HG02981 (cell line): ENCODE results near the gene PTX4.

ENCODE experiments used
- ATAC-seq: cut with Tn5 transposase; IDR thresholded peaks from one replicate; pipeline ENCODE4 v1.9.1; 2021; ENCODE audit warnings: mild to moderate bottlenecking, moderate library complexity; ENCODE audit not compliant: unreplicated experiment

The PTX4 gene

DNA sequence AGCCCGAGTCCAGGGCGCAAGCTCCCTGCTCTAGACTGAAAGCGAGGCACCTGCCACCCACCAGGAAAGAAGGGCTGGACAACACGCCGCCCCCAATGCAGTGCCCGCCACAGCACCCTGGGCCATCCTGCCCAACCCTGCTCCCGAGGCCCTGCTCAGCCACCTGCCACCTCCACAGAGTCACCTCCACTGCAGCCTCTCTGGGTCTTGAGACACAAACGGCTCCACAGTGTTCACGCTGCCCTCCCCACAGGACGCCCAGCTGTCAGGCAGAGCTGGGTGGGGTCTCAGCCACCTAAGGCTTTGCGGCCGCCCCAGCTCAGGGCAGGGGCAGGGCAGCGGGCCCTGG lies 23.2 kb downstream of the PTX4 start:
- ATAC-seq: no peak

DNA sequence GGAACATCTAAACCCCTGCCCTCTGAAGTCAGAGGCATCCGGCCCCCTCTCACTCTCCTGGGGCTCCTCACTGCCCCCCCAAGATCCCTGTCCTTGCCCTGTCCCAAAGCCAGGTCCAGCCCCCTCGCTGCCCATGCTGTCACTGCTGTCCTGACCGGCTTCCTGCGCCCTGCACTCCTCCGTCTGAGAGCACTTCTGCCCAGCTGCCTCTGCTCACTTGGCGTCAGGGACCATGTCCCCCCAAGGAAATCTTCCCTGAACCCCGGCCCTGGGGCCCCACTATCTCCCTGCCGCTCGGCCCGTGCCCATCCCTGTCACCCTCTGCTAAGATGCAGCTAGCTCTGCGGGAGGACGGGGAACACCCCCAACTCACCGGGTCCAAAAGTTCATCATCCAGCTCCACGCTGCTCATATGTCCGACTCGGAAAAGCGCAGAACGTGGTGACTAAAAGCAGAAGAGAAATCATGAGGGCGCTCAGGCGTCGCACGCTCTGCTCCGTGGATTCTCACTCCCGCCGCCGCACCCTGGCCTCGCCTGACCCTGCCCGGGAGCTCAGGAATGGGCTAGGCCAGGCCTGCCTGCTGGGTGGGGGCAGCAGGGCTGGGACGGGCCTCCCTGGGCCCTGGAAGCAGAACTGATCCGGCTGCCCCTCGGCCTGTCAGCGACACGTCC lies 23.7 kb downstream of the PTX4 start:
- ATAC-seq: no peak

DNA sequence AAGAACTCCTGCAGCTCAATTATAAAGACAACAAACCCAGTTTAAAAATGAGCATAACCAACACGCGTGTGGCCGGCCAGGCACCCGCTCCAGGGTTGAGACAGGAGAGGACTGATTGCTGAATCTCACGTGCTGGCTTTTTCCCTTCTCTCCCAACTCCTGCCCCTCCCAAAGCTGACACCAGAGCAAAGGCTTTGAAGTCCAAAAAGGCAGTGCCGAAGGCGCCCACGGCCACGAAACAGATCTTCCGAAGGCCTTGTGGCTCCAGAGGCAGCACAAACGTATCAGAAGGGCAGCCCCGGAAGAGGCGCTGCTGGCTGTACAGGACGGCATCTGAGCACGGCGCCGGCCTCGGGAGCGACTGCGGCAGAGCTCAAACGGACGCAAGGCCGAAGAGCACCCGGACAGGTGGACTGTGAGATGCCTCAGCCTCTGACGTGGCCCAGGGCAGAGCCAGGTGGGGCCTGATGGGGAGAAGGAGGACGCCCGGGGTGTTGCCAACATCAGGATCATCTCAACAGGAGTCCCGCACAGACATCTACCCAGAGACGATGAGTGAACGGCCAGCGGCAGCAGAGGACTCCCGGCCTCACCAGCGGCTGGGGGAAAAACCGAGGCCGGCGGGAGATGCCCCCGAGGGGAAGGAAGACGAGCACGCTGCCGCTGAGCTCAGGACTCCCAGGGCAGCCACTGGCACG lies 24.4 kb downstream of the PTX4 start:
- no peak for ATAC-seq

DNA sequence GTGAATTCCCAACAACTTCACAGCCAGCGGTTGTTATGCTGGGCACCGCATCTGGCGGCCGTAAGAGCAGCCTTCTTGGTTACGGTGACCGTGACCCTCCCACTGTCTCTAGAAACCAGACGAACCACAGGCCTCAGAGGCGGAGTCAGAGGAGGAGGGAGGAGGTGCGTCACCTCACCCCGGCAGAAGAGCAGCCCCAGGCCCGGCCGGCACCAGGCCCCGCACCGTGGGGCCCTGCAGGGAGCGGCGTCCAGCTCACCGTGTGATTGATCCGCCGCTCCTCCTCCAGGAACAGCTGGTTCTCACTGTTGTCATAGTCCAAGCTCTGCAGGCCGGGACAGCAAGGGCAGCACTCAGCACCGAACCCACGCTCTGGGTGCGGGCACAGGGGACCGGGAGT lies 27.6 kb downstream of the PTX4 start:
- ATAC-seq: no peak

DNA sequence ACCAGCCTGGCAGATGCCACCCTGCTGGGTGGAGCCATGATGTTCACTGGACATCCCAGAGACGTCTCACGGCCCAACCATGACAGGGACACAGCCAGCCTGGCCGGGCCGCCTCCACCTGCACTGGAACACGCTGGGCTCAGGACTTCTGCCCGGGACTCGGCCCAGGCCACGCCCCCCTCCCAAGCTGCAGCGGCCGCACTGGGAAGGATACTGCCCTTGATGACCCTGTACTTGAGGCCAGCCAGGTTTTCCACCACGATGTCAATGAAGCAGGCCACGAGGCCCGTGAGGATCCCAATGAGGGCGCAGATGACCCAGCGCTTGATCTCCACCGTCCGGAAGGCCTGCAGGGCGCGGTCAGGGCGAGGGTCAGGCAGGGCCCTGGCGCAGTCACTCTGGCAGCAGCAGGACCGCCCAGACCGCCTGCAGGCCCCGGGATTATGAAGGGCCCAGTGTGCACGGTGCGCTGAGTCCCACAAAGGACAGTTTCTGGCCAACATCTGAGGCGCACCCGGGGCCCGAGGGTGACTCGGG lies 28.1 kb downstream of the PTX4 start:
- ATAC-seq: no peak

GRCh38 chr16:1459967-1460366 lies 28.8 kb downstream of the PTX4 start:
- ATAC-seq: no peak

DNA sequence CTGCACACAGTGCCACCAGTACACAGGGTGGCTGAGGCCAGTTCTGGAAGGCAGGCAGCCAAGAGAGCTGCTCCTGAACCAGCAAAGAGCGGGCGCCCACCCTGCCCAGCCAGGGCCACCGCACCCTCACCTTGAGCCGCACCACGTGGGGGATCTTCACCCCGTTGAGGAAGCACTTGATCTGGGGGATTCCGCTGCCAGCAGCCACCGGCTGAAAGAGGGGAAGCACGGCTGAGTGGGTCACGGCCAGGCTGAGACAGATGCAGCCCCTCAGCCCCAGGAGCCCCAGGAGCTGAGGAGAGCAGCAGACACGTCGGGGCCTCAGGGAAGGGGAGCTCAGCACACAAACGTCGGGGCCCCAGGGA lies 29.8 kb downstream of the PTX4 start:
- ATAC-seq: no peak

DNA sequence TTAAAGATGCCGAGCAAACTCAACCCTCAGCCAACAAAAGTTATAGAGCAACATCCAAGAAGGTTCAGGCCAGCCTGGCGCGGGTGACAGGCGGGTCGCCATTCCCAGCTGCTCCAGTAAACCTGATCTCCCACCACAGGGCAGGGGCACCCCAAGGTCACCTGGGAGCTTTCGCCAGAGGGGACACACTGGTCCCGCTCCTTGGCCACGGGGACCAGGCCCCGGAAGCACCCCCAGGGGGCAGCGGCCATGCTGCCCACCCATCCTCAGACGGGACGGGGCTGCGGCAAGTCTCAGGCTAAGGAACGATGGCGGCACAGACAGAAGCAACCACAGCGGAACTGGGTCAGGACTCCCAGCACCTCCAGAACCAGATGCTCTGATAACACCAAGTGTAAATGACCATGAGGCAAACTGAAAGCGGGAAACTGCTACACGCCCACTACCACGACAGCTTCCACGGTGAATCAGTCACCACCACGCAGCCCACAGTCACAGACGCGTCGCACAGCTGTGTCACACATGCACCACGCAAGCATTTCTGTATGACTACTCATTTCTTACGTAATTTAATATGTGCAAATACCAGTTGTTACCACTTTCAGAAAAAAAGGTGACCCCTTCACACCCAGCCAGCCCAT lies 30.3 kb downstream of the PTX4 start:
- no peak for ATAC-seq

- ATAC-seq: no peak
Measured at GRCh38 chr16:1457489-1458245, 31.1 kb downstream of the PTX4 start.

- ATAC-seq: no peak
Measured at GRCh38 chr16:1456951-1457350, 31.8 kb downstream of the PTX4 start.

DNA sequence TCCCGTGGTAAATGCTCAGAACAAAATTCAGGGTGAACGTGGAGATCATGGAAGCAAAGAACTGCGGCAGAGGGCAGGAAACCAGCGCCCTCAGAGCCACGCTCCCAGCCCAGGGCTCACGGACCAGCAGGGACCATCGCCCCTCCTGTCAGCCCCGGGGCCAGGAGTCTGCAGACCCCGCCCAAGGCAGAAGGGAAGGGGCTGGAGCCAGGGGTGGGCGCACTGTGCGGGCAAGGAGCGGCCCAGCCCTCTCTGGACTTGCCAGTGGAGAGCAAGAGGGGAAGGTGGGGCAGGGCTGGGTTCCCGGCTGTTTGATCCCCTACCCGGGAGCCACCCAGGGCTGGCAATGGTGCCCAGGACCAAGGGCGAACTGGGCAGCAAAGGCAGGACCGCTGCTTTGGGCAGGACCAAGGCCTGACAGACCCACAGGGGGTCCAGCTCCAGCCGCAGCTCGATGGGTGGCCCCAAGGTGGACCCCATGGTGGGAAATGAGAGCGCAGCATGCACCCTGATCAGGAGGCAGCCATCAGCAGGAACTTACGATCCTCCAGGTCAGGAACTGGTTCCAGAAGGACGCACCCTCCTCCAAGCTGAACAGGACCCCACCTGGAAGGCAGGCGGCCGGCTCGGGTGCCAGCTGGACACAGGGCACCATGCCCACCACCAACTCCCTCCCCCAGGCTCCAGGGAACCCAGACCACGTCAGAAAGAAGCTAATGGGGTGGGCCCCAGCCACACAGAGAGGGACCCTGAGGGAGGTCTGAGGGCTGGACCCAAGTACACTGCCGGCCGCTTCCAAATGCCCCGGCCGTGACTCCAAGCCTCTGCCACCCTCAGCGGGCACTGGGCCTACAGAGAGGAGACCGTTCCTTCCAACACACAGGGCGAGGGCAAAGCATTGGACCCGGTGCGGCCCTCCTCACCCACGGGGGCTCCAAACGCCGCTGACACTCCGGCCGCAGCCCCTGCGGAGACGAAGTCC lies 33.3 kb downstream of the PTX4 start:
- ATAC-seq: no peak

DNA sequence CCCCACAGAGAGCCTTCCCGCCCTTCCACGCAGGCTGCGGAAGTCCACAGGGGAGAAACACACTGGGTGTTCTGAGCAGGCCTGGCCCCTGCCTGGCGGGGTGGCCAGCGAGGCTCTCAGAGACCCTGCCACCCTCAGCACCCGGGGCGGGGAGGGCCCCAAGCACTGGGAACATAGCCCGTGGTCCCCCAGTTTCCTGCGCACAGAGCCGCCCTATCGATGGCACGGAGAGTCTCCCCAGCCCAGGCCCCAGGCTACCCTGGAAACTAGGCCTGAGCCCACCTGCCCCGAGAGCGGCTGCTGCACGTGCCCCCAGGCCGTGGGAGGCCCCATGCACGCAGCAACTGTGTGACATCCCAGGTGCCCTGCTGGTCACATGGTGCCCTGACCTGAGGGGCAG lies 34.2 kb downstream of the PTX4 start:
- ATAC-seq: no peak

GRCh38 chr16:1453316-1453715 lies 35.4 kb downstream of the PTX4 start:
- ATAC-seq: no peak

DNA sequence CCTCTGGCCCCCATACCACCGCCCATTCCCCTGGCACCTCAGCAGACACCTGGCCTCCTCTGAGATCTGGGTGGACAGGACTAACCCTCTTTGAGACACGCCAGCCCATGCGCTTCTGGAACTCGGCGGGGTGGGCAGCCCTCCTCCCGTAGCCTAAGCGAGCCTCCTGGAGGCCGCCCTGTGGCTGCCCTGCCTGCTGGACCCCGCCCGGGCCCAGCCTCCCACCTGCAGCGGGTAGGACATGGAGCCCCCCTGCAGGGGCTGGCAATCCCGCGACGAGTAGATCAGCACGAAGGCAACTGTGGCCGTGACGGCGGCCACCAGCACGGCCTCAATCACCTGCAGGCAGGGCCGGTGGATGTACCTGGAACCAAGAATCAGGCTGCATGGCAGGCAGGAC lies 36.2 kb downstream of the PTX4 start:
- ATAC-seq: no peak

DNA sequence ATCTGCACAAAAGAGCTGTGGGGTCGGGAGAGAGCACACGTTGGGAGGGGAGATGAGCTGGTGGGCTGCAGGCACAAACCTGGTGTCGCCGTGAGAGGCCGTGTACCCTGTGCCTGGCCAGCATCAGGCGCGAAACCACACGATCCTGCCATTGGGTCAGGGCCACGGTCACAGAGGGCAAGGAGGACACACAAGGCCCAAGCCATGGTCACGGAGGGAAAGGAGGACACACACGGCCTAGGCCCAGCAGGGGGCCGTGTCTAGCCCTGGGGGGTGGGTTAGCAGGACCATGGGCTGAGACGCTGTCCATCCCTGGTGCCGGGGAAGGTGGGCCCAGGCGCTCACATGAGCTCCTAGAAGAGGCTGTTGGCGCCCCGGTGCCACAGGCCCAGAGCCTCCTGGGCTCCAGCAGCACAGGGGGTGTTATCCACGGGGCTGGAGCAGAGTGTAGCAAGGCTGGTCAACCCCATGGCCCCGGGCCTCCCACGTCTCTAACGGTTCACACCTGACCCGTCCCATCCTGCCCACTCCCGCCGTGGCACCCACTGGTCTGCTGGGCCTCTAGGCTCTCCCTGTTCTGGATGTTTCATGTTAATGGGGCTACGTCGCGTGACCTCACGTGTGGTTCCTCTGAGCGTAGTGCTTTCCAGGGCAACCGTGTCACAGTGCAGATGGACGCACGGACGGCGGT lies 36.9 kb downstream of the PTX4 start:
- ATAC-seq: no peak

DNA sequence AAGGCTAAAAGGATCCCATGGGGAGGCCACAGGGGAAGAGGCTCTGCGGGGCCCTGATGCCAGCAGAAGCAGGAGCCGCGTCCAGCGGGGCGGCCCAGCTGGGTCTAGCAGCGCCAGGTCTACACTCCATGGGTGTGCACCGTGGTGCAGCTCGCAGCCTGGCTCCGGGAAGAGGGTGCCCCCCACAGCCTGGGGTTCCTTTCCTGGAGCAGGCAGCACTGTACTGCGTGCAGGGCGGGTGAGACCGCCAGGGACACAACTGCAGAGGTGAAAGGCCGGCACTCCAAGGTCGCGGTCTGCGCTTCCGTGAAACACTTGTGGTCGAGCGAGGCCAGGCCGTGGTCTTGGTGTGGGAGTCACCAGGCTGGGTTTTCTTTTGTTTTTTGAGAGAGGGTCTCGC lies 37.9 kb downstream of the PTX4 start:
- no peak for ATAC-seq

DNA sequence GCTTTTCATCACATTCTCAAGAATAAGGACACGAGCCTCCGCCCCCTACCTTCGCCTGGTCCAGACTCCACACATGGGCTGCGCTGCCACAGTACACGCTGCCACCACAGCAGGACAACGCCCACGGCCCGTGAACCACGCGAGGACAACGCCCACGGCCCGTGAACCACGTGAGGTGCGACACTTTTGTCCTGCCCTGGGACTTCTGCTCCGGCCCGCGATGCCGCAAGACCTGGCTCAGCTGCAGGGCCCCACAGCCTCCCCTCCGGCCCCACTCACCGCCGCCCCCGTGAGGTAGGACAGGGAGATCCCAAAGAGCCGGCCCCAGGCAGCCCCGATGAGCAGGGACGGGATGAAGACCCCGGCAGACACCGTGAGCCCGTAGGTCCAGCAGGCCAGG lies 38.5 kb downstream of the PTX4 start:
- ATAC-seq: no peak

GRCh38 chr16:1449201-1449788 lies 39.4 kb downstream of the PTX4 start:
- ATAC-seq: no peak

DNA sequence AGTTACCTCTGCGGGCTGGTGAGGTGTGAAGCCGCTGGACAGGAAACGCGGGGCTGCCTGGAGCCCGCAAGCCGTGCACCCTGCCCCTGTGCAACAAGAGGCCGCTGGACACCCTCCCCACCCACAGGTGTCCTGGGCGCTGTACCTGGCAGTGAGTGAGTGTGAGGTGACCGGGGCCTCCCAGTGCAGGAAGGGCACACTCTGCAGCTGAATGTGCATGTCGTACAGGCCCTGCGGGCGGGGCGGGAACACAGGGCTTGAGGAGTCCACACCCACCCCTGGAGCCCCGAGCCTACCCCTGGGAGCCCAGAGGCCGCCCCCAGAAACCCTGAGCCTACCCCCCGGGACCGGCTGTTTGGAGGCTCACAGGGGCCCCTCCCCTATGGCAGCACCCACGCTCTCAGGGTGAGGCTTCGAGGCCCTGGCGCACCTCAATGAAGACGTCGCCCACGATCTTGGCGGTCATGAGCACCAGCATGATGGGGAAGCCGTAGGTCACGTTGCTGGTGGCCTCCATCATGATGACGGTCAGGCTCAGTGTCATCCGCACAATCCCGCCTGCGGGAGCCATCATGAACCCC lies 40.1 kb downstream of the PTX4 start:
- no peak for ATAC-seq
